Stimulated activated naive CD4-positive, alpha-beta T cell (primary cell): ENCODE data around the gene ACAP2.
"Not testable (repeated sequence)": the region's sequence is repeated elsewhere in the genome, so short reads cannot be mapped to it uniquely, and the experiment has no call there.

Experiments used
- DNase-seq, 6 experiments: peaks; one replicate each; lab custom pipeline; 2025; lab: John Stamatoyannopoulos, UW

The ACAP2 gene

DNA sequence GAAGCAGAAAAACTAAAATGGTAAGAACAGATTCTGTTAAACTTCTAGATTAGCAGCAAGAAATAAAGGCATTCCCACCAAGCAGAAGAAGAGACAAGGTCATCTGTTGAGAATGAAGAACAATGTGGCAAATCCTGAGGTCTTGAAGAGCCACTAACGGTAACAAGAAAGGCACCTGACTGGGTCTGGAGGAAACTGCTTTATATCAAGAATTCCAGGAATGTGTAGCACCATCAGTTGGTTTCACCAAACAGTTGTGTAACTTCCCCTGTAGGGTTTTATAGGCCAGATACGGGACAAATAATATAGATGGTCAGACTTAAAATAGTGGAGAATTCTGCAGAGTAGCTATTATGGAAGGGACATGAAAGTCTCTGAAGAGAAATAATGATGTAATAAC is 57.3 kb downstream of the ACAP2 start:
- DNase-seq = no peak

DNA sequence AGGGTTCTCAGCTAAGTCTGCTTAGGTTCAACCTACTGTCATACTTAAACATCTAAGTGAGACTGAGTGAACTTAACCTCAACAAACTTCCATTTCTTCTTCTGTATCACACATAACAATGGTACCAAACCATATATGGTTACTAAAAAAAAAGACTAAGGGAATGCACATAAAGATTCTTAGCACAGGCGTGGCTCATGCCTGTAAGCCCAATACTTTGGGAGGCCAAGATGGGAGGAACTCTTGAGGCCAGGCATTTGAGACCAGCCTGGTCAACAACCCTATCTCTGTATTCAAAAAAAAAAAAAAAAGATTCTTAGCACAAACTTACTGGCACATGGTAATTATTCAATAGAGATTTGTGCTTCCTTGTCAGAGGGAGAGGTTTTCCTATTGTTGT is 57.9 kb downstream of the ACAP2 start:
- no peak for DNase-seq

DNA sequence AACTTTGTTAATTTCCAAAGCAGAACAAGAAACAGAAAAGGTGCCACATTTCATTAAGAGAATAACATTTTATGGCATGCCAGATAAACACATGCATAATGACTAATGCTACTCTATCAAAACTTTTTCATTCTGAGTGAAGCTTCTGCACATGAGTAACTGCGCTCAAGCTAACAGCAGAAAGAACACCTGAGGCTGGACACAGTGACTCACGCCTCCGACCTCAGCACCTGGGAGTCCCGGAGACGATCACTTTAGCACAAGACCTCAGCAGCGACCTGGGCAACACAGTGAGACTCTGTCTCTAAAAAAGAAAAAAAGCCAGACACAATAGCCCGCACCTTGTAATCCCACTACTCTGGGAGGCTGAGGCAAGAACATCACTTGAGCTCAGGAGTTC is 70.6 kb downstream of the ACAP2 start:
- no peak for DNase-seq

DNA sequence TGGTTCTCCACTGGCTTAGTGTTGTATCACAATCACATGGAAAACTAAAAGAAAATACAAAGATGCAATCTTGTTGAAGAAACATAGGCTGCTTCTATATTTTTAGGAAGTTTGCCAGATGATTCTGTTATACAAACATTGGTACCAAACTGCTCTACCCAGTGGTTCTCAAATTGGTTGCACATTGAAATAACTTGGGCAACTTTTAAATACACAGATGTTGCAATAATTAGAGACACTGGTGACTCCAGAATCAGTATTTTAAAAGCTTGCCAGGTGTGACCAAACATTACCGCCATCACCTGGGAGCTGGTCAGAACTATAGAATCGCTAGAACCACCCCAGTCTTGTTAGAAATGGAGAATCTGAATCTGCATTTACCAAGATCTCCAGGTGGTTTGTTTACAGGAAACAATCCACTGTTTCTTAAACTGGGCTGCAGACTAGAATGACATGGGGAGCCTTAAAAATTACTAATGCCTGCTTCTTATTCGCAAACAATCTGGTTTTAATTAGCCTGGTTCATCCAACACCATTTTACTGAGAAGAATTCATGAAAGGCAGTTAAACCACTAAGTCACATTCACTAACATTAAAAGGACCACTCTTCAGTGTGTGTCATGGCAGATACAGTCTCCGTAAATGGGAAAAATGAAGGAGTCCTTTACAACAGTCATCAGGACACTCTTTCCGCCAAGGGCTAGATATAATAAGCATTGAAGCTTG is 76.5 kb downstream of the ACAP2 start:
- DNase-seq = no peak

DNA sequence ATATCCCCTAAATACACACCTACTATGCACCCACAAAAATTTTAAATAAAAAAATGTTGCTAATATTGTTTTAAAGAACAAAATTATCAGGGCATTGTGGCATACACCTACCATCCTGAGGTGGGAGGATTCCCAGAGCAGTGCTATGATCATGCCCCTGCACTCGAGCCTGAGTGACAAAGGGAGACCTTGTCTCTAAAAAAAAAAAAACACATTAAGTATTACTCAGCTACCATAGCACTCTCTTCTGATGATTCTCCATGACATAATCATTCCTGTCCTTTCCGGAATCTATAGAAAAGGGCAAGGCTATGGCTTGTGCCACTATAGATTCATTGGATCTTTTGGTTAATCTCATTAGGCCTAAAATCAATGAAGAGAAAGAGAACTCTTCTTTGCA is 77.4 kb downstream of the ACAP2 start:
- no peak for DNase-seq

DNA sequence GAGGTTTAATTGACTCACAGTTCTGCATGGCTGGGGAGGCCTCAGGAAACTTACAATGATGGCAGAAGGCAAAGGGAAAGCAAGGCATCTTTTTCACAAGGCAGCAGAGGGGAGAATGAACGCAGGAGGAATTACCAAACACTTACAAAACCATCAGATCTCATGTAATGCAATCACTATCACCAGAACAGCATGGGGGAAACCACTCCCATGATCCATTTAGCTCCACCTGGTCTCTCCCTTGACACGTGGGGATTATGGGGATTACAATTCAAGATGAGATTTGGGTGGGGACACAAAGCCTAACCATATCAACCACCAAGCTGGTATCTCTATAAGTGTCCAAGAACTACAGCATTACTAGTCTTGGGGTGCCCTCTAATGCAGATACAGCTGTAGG is 85.0 kb downstream of the ACAP2 start:
- DNase-seq = not testable (repeated sequence)

DNA sequence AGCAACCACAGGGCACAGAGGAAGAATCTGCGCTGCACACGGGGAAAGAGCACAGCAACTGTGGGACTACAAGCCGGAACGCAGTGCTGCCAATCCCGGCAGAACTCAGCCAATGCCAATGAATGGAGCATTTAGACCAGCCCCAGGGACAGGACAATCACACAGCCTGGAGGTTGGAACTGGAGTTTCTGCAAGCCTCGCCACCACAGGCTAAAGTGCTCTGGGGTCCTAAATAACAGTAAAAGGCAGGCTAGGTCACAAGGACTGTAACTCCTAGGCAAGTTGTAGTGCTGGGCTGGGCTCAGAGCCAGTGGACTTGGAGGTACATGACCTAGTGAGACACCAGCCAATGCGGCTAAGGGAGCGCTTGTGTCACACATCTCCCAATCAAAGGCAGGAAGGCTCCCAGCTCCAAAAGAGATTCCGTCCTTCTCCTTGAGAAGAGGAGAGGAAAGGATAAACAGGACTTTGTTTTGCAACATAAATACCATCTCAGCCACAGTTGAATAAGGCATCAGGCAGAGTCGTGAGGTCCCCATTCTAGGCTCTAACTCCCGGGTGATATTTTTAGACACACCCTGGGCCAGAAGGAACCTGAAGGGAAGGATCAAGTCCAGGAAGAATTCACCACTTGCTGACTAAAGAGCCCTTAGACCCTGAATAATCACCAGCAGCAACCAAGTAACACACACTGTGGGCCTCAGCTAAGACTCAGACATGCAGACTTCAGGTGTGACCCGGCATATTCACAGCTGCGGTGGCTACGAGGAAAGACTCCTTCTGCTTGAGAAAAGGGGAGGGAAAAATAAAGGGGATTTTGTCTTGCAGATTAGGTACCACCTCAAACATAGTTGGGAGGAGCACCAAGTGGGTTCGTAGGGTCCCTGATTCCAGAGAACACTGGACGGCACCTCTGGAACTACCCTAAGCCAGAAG is 86.4 kb downstream of the ACAP2 start:
- DNase-seq = no peak

DNA sequence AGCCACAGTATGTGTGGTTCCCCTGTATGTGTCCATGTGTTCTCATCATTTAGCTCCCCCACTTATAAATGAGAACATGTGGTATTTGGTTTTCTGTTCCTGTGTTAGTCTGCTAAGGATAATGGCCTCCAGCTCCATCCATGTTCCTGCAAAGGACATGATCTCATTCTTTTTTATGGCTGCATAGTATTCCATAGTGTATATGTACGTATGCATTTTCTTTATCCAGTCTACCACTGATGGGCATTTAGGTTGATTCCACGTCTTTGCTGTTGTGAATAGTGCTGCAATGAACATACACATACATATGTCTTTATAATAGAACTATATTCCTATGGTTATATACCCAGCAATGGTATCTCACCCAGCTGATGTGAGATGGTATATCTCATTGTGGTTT is 88.8 kb downstream of the ACAP2 start:
- not testable (repeated sequence) for DNase-seq

DNA sequence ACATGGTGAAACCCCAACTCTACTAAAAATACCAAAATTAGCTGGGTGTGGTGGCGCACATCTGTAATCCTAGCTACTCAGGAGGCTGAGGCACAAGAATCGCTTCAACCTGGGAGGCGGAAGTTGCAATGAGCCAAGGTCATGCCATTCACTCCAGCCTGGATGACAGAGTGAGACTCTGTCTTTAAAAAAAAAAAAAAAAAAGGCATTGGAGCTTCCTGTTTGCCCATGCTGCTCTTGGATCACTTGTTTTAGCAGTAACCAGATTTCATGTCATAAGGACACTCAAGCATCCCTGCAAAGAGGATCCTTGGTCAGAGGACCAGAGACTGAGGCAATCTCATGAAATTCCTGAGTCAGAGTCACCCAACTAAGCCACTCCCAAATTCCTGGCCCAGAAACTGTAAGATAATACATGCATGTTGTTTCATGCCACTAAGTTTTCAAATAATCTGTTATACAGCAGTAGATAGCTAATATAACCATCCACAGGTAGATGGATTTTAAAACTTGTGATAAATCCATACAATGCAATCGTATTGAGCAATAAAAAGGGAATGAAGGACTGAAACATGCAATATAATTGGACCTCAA is 89.8 kb downstream of the ACAP2 start:
- no peak for DNase-seq

DNA sequence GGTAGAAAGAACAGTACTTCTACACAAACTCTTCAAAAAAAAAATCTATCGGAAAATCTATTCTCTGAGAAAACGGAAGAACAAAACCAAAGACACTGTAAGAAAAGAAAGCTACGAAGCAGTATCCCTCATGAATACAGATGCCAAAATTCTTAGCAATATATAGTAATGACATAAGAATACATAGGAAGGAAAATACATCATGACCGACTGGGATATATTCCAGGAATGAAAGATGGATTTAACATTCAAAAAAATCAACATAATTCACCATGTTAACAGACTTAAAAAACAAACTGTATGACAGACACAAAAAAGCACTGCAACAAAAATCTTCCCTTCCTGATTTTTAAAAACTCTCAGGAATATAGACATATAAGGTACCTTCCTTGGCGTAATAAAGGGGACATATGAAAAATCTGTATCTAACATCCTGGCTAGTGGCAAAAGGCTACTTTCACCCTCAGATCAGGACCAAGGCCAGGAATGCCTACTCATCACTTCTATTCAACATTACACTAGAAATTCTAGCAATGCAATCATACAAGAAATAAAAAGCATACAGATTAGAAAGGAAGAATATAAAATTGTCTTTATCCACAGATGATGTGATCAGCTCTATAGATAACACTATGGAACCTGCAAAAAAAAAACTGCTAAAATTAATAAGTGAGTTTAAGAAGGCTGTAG is 94.2 kb downstream of the ACAP2 start:
- DNase-seq = no peak

DNA sequence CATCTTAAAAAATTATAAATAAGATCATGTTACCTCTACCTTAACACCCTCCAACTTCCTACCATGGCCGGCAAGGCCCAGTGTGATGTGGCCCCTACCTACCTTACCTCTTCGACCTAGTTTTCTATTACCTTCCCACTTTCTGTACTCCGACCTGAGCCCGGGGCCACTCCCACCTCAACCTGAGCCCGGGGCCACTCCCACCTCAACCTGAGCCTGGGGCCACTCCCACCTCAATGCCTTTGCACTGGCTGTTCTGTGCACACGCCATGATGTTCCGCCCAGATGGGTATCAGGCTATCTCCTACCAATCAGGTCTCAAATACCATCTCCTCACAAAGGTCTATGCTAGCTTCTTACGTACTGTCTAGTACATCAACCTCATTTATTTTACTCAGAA is 105.1 kb downstream of the ACAP2 start:
- DNase-seq = no peak

DNA sequence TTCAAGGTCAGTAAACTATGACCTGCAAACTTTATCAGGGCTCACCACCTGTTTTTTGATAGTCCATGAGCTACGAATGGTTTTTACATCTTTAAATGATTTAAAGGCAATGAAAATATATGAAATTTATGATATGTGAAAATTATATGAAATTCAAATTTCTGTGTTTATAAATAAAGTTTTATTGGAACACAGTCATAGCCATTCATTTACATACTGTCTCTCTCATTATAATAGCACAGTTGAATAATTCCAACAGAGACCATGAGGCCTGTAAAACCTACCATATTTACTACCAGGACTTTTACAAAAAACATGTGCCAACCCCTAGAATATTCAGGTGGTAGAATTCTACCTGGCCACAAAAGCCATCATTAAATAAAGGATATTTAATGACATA is 107.9 kb downstream of the ACAP2 start:
- no peak for DNase-seq

DNA sequence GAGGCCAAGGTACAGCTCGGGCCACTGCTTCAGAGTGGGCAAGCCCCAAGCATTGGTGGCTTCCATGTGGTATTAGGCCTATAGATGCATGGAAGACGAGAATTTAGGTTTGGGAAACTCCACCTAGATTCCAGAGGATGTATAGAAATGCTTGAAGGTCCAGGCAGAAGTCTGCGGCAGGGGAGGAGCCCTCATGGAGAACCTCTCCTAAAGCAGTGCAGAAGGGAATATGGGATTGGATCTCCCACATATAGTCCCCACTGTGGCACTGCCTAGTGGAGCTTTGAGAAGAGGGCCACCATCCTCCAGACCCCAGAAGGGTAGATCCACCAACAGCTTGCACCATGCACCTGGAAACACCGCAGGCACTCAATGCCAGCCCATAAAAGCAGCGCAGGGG is 123.8 kb downstream of the ACAP2 start:
- DNase-seq = no peak

DNA sequence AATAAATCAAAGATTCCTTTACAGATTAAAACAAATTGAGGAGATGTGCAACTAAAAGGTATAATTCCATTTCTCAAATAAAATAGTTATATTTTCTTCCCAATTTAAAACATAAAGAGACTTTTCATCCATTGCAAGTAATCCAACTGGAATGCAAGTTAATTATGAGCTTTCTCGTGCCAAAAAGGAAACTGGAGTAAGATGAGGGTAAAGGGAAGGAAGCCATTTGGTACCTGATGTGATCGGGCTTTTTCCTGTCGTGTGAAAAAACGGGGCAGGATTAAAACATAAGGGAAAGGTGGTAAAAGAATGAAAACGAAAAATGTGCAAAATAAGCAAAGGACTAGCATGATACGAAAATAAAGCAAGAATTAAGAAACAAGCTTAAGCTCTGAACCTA is 130.1 kb downstream of the ACAP2 start:
- no peak for DNase-seq

DNA sequence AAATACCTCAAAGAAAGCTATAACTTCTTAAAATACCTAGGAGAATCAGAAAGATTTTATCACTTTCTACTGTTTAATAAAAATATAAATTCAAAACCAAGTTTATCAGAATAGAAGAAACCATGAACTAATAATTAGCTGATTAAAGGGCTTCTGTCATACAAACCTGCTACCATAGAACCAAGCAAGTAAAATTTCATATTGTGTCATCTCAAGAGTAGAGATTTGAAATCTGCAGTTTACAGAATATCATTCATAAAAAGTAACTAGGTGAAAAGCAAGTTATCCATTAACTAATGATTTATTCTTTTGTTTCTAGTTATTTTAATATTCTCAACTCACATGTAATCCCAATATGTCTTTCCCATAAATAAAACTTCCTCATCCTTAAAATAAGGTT is 135.1 kb downstream of the ACAP2 start:
- no peak for DNase-seq

DNA sequence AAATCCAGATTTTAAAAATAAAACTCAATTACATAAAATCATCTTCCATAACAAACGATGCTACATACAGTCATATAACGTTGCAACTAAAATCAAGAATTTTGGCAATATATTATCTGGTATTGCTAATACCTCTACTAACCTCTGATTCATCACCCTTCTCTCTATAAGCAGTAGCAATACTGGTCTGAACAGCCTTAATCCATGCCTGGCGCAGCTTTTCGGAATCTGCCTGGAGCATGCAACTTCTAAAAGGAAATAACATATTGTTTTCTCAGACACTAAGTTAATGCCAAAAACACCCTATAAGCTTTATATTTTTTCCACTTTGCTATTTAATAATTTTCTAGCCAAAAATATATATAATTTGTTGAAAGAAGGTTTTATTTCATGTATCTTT is 136.5 kb downstream of the ACAP2 start:
- no peak for DNase-seq

DNA sequence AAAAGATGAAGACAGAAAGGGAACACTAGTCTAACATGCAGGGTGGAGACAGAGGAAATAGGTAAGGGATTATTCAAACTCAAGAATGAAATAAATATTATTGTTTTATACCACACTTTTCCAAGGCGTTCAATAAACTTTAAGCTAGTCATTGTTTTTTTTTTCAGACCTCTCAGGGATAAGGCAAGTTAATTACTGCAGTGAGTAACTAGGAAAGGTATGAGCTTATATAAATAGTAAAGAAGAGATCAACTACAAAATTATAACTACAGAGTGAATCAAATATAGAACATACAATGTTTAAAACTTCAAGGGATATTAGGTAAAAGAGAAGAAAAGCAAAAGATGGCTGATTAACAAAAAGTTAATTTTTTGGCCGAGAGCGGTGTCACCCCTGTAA is 140.4 kb downstream of the ACAP2 start:
- no peak for DNase-seq

DNA sequence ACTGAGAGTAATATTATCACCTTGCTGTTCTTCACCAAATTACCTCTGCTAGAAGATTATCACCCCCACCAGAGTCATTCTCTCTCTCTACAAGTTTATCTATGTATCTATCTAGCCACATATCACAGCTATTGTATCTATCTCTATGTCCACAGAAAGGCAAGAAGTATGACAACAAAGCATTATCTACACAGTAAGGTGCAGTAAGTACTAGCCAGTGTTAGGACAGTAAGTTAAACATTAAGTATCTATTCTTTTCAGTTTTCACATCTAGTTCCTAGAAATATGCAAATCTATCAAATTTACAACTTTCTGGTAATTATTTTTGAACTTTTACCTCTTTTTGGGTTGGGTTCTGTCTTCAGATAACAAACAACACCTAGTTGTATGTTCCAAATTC is 145.4 kb downstream of the ACAP2 start:
- DNase-seq = no peak

DNA sequence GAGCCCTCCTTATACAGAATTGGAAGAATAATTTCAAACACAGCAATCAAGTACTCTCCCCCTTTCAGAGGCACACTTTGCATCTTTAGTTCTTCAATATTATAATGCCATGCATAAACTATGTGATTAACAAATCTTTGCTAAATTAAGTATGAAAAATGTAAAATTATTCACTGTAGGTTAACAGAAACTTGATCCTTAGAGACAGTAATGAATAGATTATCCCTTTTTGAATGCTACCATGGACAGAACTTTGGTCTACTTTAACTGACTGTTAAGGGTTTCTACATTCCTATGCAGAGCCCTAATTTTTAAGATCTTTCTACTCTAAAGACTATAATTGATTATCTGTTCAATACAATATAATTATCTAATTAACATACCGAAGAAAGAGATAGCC is 146.2 kb downstream of the ACAP2 start:
- DNase-seq = no peak

DNA sequence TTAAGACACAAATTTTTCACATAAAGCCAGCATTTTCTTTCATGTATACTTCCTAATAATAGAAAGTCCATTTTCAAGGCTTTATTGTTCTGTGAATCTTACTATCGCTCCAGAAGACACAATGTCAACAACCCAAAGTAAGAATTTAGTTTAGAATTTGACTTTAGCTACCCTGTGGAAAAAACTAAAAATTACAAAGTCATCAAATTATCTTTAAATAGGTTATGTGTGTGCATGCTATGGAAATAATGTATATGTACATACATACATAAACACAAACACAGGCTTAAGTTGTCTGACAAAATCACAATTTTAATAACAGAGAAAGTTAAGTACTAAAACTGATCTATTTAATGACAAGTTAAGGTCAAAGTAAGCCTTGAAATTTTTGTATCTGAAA is 151.7 kb downstream of the ACAP2 start:
- DNase-seq = no peak

DNA sequence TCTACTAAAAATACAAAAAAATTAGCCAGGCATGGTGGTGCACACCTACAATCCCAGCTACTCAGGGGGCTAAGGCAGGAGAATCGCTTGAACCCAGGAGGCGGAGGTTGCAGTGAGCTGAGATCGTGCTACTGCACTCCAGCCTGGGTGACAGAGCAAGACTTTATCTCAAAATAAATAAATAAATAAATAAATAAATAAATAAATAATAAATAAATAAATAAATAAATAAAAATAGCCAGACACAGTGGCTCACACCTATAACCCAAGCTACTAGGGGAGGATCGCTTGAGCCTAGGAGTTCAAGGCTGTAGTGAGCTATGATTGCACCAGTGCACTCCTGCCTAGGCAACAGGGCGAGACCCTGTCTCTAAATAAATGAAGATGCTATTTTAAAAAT is 152.2 kb downstream of the ACAP2 start:
- not testable (repeated sequence) for DNase-seq

DNA sequence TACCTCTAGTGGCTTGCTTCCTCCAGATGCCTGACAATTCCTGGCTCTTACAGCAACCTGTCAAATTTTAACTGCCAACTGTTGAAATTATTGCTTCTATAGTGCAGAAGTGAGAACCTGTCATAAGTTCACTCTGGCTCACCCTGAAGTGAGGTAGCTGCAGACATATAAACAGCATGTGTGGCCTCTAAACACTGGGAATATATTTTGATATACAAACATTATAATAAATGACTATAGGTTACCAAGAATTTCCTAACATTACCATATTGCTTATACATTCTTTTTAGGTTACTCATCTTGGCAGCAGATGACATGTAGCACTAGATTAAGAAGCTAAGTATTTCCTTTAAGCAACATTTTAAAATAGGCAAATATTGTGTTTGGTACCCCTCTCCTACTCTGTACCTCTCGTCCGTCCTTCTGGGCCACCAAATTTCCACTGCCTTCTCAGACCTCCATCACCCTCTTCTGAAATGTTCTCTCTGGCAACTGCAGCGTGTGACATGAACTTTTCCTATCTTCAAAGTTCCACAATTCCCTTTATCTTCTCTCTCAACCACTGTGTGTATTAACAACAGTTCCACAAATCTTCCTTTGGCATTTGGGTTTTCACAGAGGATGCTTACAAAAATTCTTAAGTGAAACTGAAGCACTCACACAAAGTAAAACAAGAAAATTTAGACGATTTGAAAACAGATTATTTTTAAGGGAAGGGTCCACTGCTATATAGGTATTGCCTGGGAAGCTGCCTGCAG is 156.5 kb downstream of the ACAP2 start:
- DNase-seq = no peak
